ENCODE results near the gene KCNJ2.

KCNJ2 gene

GRCh38 chr17:70159980-70160379, 9.4 kb upstream of the KCNJ2 start:
- DNase-seq (ENCODE audit: low read depth in 2 of 2), result no peak

GRCh38 chr17:70161519-70161918, 7.8 kb upstream of the KCNJ2 start:
- no peak for DNase-seq (ENCODE audit: low read depth in 2 of 2)

- DNase-seq (ENCODE audit: low read depth in 2 of 2), result no peak
These were observed 3.9 kb upstream of the KCNJ2 start for GRCh38 chr17:70165383-70165782.

GRCh38 chr17:70166615-70167014, 2.7 kb upstream of the KCNJ2 start:
- DNase-seq (ENCODE audit: low read depth in 2 of 2), result no peak

- DNase-seq (ENCODE audit: low read depth in 2 of 2), result no peak
These were observed 1.0 kb upstream of the KCNJ2 start for GRCh38 chr17:70168044-70168976.

- DNase-seq (ENCODE audit: low read depth in 2 of 2), result no peak
These were observed 621 bp downstream of the KCNJ2 start for GRCh38 chr17:70169709-70170597.

- DNase-seq (ENCODE audit: low read depth in 2 of 2), result no peak
These were observed 1.8 kb downstream of the KCNJ2 start for GRCh38 chr17:70171159-70171558.

GRCh38 chr17:70172449-70172848, 3.1 kb downstream of the KCNJ2 start:
- no peak for DNase-seq (ENCODE audit: low read depth in 2 of 2)

GRCh38 chr17:70172923-70173322, 3.6 kb downstream of the KCNJ2 start:
- DNase-seq (ENCODE audit: low read depth in 2 of 2), result no peak

GRCh38 chr17:70173681-70174080, 4.3 kb downstream of the KCNJ2 start:
- DNase-seq (ENCODE audit: low read depth in 2 of 2), result no peak

GRCh38 chr17:70181376-70181775, 12.0 kb downstream of the KCNJ2 start:
- no peak for DNase-seq (ENCODE audit: low read depth in 2 of 2)

- no peak for DNase-seq (ENCODE audit: low read depth in 2 of 2)
These were observed 12.5 kb downstream of the KCNJ2 start for GRCh38 chr17:70181866-70182265.

GRCh38 chr17:70183508-70183907, 14.2 kb downstream of the KCNJ2 start:
- no peak for DNase-seq (ENCODE audit: low read depth in 2 of 2)

- DNase-seq (ENCODE audit: low read depth in 2 of 2), result no peak
These were observed 14.9 kb downstream of the KCNJ2 start for GRCh38 chr17:70184207-70184606.

GRCh38 chr17:70184770-70185169, 15.4 kb downstream of the KCNJ2 start:
- DNase-seq (ENCODE audit: low read depth in 2 of 2), result no peak

- no peak for DNase-seq (ENCODE audit: low read depth in 2 of 2)
These were observed 16.0 kb downstream of the KCNJ2 start for GRCh38 chr17:70185285-70185684.

- no peak for DNase-seq (ENCODE audit: low read depth in 2 of 2)
These were observed 18.1 kb downstream of the KCNJ2 start for GRCh38 chr17:70187383-70187782.

GRCh38 chr17:70190959-70191805, 21.9 kb downstream of the KCNJ2 start:
- DNase-seq (ENCODE audit: low read depth in 2 of 2), result no peak

GRCh38 chr17:70195091-70195490, 25.8 kb downstream of the KCNJ2 start:
- no peak for DNase-seq (ENCODE audit: low read depth in 2 of 2)

GRCh38 chr17:70201872-70202419, 32.6 kb downstream of the KCNJ2 start:
- DNase-seq (ENCODE audit: low read depth in 2 of 2), result no peak

- no peak for DNase-seq (ENCODE audit: low read depth in 2 of 2)
These were observed 33.5 kb downstream of the KCNJ2 start for GRCh38 chr17:70202840-70203239.
